ENCODE results near the gene DENND1A.

Gene DENND1A

DNA sequence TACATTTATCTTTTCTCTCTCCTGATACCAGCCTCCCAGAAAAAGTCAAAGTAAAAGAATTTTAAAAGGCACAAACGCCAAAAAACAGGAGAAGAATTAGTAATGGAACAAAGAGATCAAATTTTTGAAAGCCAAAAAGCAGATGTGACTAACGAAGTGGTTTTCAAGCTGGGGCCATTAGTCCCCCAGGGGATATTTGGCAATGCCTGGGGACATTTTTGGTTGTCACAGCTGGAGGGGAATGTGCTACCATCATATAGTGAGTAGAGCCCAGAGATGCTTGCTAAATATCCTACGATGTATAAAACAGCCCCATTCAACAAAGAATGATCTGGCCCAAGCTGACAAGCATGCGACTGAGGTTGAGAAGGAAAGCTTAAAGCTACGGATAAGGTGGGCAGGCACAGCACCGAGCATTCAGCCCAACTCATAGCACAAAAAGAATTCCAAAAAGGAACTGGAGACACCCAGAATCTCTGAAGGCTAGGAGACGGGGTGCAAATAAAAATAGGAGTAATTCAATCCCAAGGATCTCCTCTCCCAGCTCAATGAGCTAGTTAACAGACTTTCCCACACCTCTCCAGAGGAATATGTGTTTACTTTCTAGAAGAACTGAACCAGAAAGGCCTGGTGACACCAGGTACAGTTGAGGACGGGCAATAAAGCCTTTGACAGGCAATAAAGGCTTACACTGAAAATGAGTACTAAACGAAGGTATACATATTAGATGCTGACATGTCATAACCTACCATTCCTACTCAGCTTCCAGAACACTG is 269.0 kb downstream of the DENND1A start:
- no peak for DNase-seq (ENCODE audit: extremely low read depth in 1 of 2, low read depth in 1 of 2)

DNA sequence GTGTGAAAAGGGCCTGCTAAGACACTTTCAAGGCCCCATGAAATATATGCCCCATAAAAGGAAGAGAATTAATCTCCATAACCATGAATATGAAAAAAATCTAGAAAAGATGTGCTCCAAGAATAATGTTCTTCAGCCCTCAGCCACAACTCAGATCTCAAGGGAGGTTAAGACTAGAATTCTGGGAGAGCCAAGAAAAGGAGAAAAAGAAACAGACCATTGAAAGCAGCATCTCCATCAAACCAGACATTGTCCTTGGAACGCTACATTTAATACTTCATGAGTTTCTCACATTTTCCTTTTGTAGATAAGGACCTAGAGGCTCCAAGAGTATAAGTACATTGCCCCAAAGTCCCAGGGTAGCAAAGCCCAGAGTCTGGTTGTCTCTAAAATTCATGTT is 270.6 kb downstream of the DENND1A start:
- DNase-seq (ENCODE audit: extremely low read depth in 1 of 2, low read depth in 1 of 2) = no peak

DNA sequence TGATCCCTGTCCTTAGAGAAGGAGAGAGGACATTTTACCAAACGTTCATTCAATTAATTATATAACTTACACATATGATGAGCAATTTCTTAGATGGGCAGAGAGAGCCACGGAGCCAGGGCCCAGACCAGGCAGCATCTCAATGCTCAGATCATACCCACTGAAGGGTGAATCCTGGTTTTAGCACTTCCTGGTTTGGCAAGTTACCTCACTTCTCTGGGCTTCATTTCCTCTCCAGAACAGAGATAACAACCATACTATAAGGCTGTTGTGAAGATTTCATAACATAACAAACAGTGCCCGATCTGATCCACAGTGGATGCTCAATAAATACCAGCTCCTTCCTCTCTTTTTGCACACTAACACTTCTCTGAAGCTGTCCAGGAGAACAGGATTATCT is 271.1 kb downstream of the DENND1A start:
- DNase-seq (ENCODE audit: extremely low read depth in 1 of 2, low read depth in 1 of 2) = no peak

DNA sequence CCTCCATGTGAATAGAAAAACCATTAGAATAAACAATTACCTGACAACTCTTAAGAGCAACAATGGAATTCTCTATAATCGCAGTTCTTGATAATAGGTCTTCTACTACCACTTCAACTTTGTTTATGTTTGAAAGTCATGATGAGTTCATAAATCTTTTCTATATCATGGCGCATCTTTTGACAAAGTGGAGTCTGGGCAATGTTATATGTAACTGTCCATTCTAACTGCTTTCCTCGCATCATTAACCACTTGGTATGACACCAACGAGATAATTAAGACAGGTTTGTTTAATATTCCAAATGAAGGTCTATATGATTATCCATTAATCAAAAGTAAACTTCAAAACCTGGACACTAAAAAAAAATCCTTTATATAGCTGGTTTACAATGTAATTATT is 272.0 kb downstream of the DENND1A start:
- no peak for DNase-seq (ENCODE audit: extremely low read depth in 1 of 2, low read depth in 1 of 2)

DNA sequence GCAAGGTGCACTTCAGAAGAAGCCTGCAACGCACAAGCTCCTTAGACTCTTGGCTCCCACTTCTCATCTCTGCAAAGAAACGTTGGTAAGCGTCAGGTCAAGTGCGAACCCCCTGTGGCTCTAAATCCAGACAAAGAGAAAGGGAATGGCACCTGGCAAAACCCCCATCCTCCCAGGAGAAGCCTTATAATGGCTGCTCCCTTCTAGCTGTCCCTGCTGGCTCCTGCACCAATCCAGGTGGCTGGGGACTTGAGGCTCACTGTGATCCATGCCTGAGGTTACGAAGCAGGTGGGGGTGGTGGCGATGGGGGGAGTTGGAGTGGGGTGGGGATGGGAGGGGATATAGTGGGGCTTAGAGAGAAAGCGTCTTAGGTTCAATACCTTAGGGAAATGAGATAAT is 272.8 kb downstream of the DENND1A start:
- no peak for DNase-seq (ENCODE audit: extremely low read depth in 1 of 2, low read depth in 1 of 2)

DNA sequence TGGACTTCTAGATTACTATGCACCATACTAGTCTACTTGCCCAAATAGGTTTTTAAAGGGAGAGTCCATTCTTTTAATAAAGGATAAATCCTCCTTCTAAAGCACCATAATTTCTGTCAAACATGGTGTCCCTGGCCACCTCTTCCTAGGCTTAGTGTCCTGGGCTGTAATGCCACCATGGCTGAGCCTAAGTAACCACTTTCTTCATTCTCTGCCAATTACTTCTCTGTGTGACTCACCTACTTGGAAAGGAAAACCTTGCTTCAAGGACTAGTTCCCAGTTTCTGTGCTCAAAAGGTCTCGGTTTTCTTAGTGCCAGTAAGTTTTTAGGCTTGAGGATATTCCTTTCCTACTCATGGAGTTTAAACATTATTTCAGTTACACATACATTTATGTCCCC is 273.4 kb downstream of the DENND1A start:
- no peak for DNase-seq (ENCODE audit: extremely low read depth in 1 of 2, low read depth in 1 of 2)

DNA sequence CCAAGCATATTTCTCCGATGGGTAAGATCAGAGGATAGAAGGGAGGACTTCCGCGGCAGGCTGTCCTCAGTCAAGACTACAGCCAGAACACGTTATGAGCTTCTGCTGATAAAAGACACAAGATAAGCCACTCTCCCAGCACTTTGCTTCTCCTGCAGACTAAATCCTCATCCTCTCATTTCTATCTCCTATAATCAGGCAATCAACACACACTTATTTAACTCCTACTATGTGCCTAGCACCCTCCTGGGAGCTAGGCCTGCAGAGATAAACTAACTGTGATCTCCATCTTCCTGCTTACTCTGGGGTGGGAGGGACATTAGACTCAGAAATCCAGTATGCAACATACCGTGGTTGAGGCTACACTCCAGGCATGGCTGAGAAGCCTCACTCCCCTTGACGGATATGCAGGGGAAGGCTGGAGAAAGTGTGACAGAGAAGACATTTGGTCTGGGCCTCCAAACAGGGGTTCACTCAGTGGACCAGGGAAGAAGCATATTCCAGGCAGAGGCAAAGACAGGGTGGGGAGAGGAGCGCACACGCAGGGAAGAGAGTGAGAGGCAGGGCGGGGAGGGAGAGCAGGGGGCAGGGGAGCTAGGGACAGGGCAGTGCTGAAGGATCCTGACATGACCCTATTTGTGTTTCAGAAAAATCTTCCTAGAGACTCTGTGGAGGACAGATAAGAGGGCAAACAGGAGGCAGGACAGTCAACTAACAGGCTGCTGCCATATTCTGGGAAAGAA is 274.1 kb downstream of the DENND1A start:
- DNase-seq (ENCODE audit: extremely low read depth in 1 of 2, low read depth in 1 of 2) = no peak

DNA sequence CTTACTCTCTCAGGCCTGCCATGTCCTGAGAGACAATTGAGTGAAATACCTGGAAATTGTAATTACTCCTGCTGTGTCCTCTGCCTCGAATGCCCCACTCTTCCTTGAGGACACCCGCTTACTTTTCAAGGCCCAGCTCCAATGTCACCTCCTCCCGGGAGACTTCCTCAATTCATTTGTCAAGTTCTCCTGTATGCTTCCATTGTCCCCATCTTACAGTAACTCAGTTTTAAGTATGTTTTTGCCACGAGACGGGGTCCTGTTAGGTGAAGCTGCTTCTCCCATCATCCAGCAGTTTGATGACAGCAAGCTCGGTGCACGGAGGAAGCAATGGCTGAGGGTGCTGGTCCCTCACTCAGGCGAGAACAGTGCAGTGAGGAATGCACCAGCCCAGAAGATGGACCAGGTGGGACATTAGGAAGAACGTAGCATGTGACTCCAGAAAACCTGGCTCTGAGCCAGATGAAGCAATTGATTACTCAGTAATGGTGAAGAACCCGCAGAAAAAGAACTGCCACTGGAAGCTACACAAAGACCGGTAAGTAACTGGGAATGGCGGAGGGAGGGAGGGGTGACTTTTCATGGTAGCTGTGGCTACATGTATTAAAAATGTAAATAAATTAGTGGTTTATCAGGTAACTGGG is 274.8 kb downstream of the DENND1A start:
- DNase-seq (ENCODE audit: extremely low read depth in 1 of 2, low read depth in 1 of 2) = no peak

DNA sequence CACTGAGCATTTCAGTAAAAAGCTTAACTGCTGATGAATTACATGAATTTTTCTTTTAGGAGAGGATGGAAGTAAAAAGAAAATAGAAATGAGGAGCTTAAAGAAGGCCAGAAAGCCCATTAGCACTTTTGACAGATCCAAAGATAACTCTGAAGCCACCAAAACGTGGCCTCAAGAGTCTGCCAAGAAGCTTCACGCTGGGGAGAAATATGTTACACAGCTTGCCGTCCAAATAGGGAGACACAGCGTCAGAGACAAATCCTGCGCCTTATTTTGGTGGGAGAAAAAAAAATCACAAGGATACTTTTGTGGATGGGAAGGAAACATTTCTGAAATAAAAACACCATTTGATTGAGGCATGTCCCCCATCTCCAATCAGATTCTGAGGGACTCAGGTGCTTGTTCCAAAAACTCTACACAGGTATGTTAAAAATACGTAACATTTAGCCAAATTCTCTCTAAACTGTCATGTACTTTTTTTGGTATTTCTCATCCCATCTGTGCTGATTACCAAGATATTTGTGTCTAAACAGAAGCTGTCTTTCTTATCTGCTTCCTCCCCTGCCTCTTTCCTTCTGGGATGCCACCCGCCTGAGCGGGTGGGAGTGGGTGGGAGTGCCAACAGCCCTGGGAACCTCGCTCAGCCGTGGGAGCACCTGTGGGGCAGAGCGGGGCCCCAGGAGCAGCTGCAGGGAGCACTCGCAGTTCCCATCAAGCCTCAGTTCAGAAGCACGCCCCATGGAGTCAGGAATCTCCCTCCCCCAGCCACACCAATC is 275.5 kb downstream of the DENND1A start:
- DNase-seq (ENCODE audit: extremely low read depth in 1 of 2, low read depth in 1 of 2) = no peak

DNA sequence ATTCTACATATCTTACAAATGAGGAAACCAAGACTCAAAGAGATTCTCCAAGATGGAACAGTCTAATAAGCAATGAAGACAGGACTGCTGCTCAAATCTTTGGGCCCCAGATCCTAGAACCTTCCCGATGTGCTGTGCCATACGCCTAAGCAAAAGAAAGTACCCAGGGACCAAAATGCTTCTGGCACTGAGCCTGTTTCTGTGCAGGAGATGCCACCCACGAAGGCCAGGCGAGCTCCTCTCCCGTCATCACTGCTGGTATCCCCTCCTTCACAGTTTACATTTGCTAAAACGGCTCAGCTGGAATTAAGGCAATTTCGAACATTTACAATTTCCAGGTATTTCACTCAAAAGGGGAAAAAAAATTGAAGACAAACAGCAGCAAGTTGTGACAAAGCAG is 277.5 kb downstream of the DENND1A start:
- DNase-seq (ENCODE audit: extremely low read depth in 1 of 2, low read depth in 1 of 2) = no peak

DNA sequence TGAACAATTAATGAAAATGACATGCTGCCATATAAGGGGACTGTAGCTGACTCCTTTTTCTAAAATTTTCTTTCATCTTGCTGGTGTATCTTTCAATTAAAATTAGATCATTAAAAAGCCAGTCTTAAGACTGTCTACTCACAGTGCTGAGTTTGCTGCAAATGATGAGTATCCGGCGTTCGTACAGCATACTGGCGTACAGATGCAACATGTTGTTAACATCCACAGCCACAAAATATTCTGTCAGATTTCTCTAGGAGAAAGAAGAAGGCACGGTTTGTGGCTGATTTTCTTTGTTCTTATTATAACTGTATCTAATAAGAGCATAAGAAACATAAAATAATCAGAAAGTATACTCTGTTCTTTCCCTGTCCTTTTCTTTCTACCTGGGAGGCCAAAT is 278.1 kb downstream of the DENND1A start:
- no peak for DNase-seq (ENCODE audit: extremely low read depth in 1 of 2, low read depth in 1 of 2)

DNA sequence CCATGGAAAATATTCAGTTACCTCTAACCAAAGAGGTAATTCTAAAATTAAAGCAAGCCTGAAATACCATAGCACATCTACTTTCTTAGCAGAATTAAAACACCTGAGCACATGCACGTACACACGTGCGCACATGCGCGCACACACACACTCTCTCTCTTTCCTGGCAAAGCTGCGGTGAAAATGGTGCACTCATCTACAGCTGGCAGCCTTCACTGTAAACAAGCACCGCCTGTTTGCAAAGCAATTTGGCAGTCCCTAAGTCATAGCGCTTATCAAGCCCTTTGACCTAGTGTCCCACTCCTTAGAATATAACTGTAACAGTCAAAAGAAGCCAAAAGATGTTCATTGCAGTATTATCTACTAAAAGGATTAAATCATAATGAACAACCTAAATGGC is 278.7 kb downstream of the DENND1A start:
- no peak for DNase-seq (ENCODE audit: extremely low read depth in 1 of 2, low read depth in 1 of 2)

DNA sequence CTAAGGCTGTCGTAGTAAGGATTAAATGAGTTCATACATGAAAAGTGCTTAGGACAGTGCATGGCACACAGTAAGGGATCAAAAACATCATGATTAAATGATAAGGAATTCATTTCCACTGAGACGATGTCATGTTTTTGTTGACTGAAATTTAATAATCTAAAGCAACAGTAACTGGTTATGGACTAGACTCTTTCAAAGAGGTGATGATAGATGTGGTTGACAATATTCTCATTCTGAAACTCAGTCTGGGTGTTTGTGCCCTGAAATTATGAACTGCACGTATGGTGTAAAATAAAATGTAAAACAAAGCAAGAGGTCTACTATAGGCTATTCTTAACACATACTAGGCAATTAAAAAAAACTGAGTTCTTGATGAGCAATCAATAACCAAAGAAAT is 280.0 kb downstream of the DENND1A start:
- no peak for DNase-seq (ENCODE audit: extremely low read depth in 1 of 2, low read depth in 1 of 2)

DNA sequence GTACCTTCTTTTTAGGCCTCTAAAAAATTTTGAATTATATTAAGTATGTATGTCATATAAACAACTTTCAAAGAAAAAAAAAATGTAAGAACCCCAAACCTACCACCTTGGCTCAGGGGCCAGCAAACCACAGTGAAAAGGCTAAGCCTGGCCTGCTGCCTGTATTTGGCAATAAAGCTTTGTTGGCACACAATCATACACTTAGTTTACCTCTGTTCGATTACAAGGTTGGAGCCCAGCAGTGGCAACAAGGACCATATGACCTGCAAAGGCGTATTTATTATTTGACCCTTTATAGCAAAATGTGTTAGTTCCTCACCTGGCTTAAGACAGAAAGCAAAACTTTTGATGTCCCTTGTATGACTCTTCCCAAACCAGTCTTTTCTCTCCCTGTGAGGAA is 282.8 kb downstream of the DENND1A start:
- DNase-seq (ENCODE audit: extremely low read depth in 1 of 2, low read depth in 1 of 2) = no peak

DNA sequence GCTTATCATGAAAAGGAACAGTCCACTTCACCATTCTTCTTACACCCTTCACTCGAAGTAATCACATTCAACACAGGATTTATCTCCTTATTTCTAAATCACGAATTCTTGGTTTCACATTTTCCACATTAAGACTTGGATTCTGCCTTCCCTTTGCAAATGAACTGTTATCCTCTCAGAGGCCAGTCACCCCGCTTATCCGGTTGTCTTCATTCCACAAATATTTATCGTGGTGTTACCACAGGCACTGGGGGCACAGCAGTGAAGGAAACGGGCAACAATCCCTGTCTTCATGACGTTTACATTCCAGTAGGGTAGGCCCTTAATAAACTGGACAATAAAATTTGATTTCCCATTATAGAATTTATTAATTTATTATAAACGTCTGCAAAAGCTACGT is 284.2 kb downstream of the DENND1A start:
- no peak for DNase-seq (ENCODE audit: extremely low read depth in 1 of 2, low read depth in 1 of 2)

DNA sequence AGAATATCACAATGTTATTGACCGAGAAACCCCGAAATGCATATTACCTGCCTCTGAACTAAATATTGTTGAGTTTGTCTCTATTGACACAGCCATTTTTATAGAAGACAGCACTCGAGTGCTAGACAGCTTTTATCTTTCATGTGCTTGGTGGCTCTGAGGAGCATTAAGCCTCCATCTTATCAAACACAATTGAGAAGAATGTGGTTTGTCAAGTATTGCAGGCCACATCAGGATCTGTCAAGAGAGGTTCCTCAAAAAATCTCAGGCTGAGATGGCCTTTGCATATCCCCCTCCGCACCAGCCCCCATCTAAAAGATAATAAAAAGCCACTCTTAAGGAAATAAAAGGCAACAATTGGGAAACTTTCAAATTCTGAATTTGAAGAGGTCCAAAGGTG is 284.8 kb downstream of the DENND1A start:
- DNase-seq (ENCODE audit: extremely low read depth in 1 of 2, low read depth in 1 of 2) = no peak

DNA sequence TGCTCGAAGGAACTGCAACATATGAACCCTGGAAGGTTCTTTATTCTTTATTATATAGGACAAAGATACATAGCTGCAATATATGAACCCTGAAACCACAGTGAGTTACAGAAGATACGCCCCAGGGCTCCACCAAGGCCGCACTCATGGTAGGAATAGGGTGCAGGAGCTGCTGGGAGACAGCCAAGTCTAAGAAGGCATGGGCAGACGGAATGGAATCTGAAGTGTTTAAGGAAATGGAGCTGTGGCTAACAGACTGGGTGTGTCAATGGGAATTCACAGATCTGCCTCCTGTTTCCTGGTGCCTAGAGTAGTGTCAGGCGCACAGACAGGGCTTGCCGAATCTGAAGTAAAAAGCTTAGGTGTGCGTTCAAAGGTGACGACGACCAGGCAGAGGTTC is 286.4 kb downstream of the DENND1A start:
- no peak for DNase-seq (ENCODE audit: extremely low read depth in 1 of 2, low read depth in 1 of 2)

DNA sequence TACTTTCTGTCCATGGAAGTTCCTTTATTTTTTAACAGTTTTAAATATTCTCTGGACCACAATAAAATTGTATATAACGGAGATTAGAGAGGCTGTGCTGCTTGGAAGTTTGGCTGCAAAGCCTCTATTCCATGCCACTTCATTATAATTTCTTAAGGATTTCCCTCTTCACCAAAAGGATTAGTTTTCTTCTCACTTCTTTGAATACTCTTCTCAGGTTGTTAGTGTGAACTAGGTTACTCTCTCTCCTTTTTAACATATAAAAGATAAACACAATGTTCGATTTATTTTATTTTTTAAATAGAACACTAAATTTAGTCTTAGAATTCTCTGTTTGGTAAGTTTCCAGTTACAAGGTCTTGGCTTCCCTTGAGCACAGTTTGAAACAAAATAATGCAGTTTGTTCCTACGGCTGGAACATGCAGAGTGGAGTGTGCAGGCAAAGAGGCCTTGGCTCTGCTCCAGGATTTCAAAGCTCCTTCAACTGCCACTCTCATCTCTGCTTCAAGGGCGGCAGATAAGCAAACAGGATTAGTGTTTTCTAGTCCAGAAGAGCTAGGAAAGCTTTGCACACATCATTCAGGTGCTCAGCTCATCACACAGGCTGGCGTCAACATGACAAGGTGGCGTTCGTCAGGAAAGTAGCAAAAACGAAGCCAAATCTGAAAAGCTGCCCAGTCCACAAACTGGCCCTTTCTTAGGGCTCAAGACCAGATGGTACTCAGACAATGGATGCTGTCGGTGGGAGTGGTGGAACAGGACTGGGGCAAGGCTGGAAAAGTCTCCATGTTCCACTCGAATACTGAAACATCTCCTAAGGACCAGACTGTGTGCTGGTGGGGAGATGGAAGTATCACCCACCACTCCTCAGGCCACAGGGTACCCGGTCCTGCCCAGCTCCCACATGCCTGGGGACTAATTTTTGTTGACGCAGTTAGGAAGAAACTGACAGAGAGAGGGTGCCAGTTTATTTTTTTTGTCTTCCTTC is 287.3 kb downstream of the DENND1A start:
- no peak for DNase-seq (ENCODE audit: extremely low read depth in 1 of 2, low read depth in 1 of 2)

DNA sequence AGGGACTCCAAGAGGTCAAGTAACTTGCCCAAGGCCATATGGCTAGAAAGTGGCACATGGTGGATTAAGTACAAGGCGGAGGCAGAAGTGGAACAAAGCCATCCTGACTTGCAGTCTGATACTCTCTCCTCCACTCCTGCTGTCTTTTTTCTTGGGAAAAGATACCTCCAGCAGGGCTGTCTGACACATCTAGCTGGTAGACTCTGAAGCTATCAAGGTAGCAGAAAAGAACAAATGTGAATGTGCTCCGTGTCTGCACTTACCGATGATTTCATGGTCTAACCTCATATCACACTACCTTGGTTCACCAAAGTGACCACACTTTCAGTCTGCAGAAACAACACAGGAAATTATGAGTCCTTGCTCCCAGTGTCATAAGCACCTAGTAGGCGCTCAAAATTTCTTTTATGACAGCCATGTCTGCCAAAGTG is 289.1 kb downstream of the DENND1A start:
- DNase-seq (ENCODE audit: extremely low read depth in 1 of 2, low read depth in 1 of 2) = peak in 1 of 2 donors; percentile 18

DNA sequence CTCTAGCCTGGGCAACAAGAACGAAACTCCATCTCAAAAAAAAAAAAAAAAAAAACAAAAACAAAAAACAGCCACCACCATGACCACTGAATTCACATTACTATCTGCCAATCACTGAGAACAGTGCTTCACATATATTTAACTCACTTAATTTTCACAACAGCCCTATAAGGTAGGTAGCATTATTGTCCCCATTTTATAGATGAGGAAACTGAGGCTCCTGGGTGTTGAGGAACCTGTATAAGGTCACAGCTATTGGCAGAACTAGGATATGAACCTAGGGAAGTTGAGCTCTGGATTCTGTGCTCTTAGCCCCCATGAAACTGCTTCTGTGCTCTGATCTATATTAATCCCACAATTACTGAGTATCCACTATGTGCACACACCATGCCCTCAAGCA is 290.2 kb downstream of the DENND1A start:
- DNase-seq (ENCODE audit: extremely low read depth in 1 of 2, low read depth in 1 of 2) = no peak

Data from stimulated activated CD8-positive, alpha-beta memory T cell treated with anti-CD3 and anti-CD28 coated beads, Interleukin-7, amount 100 ng/mL, for 48 hours (primary cell).